Vagina (tissue), 2 donors: ENCODE results near the gene NRXN3. TPM values are rescaled to one million over a fixed set of nuclear protein-coding genes. Genes with fewer than 3 reads are reported as not detected.

Experiments used
- DNase-seq, 2 donors: peaks; one replicate each; pipeline ENCODE4 v3.0.0-alpha.2; 2017; ENCODE audit errors: extremely low spot score in 2 of 2
- H3K27ac ChIP-seq: fragments of 200-600 bp; sonication (generic); one replicate; pipeline ENCODE4 v1.5.1; 2019
- H3K27me3 ChIP-seq: fragments of 200-600 bp; sonication (generic); one replicate; pipeline ENCODE4 v1.5.1; 2019
- H3K36me3 ChIP-seq, 2 donors: fragments of 200-600 bp; sonication (generic); one replicate each; pipeline ENCODE4 v1.5.1; 2017 to 2019
- H3K4me1 ChIP-seq: fragments of 200-600 bp; sonication (generic); one replicate; pipeline ENCODE4 v1.5.1; 2019
- H3K4me3 ChIP-seq, 2 donors: fragments of 200-600 bp; sonication (generic); 1 replicate in 1 of 2; 2 replicates in 1 of 2; pipeline ENCODE4 v1.5.1; 2016 to 2019
- H3K9me3 ChIP-seq: fragments of 200-600 bp; sonication (generic); one replicate; pipeline ENCODE4 v1.5.1; 2019
- POLR2A ChIP-seq, 2 donors: fragments of 450-650 bp; IDR thresholded peaks; one replicate each; pipeline ENCODE4 v1.6.1; 2017; ENCODE audit warnings: antibody characterized with exemption in 2 of 2, mild to moderate bottlenecking in 2 of 2, moderate library complexity in 2 of 2
- POLR2AphosphoS5 ChIP-seq, 2 donors: sonication (generic); formaldehyde crosslinking; IDR thresholded peaks; one replicate each; pipeline ENCODE4 v1.9.0; 2017; ENCODE audit warnings: antibody characterized with exemption in 2 of 2, mild to moderate bottlenecking in 2 of 2, low read depth in 1 of 2; ENCODE audit not compliant: insufficient read depth in 1 of 2
- intact Hi-C: fragments of 100-400 bp; cut with DNase I; formaldehyde crosslinking; loops from one replicate; pipeline ENCODE4 v1.15.1; 2023
- total RNA-seq: library from RNA; depleted of rRNA; stranded (reverse); fragments of >200 nt; gene quantifications from one replicate; pipeline ENCODE4 v1.2.3, GENCODE V29; 2016
- TF ChIP-seq, protein P1 (sequence below), 3 experiments: fragments of 450-650 bp in 2 of 3; fragments of 200-600 bp in 1 of 3; sonication (generic) in 1 of 3; IDR thresholded peaks; one replicate each; pipeline ENCODE4 v1.5.1; 2017 to 2019; ENCODE audit warnings: antibody characterized with exemption in 3 of 3, mild to moderate bottlenecking in 2 of 3, moderate library complexity in 2 of 3

NRXN3 gene
- total RNA-seq, 1 donor from 2014 or later: 4.7 TPM

DNA sequence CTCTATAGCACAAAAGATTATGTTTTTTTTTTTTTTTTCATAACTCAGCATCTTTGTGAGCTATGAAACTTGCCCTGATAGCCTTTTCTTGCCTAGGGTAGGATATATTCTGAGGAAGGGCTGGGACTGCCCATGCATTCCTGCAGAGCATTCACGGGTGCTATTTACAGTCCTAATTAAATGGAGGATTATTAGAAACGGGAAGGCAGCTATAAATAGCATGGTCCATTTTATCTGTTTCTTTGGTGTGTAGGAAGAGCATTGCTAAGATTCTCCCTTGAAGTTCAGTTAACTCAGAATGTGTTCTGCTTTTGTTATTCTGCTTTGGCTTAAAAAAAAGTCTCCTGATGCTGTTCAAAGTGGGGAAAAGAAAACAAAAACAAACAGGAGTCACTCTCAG is 1410.2 kb downstream of the NRXN3 start:
- TF ChIP-seq POLR2A (IDR thresholded peaks at IDR 0.05) (no peak), POLR2AphosphoS5 (IDR thresholded peaks at IDR 0.05; ENCODE audit: insufficient read depth in 1 of 2, low read depth in 1 of 2) (no peak)
- TF ChIP-seq, protein P1, sequence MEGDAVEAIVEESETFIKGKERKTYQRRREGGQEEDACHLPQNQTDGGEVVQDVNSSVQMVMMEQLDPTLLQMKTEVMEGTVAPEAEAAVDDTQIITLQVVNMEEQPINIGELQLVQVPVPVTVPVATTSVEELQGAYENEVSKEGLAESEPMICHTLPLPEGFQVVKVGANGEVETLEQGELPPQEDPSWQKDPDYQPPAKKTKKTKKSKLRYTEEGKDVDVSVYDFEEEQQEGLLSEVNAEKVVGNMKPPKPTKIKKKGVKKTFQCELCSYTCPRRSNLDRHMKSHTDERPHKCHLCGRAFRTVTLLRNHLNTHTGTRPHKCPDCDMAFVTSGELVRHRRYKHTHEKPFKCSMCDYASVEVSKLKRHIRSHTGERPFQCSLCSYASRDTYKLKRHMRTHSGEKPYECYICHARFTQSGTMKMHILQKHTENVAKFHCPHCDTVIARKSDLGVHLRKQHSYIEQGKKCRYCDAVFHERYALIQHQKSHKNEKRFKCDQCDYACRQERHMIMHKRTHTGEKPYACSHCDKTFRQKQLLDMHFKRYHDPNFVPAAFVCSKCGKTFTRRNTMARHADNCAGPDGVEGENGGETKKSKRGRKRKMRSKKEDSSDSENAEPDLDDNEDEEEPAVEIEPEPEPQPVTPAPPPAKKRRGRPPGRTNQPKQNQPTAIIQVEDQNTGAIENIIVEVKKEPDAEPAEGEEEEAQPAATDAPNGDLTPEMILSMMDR (IDR thresholded peaks at IDR 0.05): no peak
- intact Hi-C loops: no loop called here

DNA sequence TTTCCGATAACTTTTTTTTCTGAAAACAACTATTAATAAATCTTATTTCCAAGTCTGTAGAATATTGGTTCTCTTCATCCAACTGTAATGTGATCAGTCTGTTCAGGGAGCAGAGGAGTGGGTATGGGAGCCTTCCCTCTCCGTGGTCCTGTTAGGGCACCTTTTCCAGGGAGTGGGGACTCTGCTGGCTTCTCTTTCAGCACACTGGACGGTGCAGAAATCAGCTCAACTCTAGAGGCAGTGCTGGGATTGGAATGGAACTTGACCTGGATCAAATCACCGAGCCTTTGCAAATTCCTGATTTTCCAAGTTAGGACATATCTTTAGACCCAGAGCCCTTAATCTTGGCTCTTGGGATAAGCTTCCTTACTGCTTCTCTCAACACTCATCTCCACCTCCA is 1410.7 kb downstream of the NRXN3 start:
- no peaks in the 10 kb centered on the region for H3K9me3 ChIP-seq
- TF ChIP-seq POLR2AphosphoS5 (IDR thresholded peaks at IDR 0.05; ENCODE audit: insufficient read depth in 1 of 2, low read depth in 1 of 2): no peak
- no peak for TF ChIP-seq POLR2A (IDR thresholded peaks at IDR 0.05)
- TF ChIP-seq, protein P1 (IDR thresholded peaks at IDR 0.05): no peak

More for the DNA sequence above, 1410.2 kb downstream of the NRXN3 start:
- Histone ChIP-seq H3K27ac (no peak overlapping the region), H3K9me3 (no peaks in the 10 kb centered on the region), H3K4me3 (no peak overlapping the region), H3K36me3 (no peaks in the 10 kb centered on the region), H3K4me1 (no peaks in the 10 kb centered on the region), H3K27me3 (no peaks in the 10 kb centered on the region)
- no peak for DNase-seq

DNA sequence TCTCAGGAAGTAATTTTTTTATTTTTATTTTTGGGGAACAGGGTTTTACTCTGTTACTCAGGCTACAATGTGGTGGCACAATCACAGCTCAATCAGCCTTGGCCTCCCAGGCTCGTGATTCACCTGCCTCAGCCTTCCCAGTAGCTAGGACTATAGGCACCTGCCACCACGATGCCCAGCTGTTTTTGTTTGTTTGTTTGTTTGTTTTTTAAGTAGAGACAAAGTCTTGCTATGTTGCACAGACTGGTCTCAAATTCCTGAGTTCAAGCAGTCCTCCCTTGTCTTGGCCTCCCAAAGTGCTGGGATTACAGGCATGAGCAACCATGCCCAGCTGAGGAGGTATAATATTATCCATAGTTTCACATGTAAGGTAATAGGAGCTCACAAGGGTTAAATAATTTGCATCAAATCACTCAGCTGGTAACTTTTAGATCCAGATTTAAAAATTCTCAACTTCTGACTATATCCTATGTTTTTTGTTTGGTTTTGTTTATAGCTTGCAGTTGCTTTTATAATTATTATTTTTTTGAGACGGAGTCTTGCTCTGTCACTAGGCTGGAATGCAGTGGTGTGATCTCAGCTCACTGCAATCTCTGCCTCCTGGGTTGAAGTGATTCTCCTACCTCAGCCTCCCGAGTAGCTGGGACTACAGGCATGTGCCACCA is 1411.9 kb downstream of the NRXN3 start:
- DNase-seq: no peak
- intact Hi-C loops: no loop called here
- TF ChIP-seq, protein P1 (IDR thresholded peaks at IDR 0.05): no peak
- TF ChIP-seq POLR2A (IDR thresholded peaks at IDR 0.05) (no peak), POLR2AphosphoS5 (IDR thresholded peaks at IDR 0.05; ENCODE audit: insufficient read depth in 1 of 2, low read depth in 1 of 2) (no peak)
- Histone ChIP-seq H3K4me3 (no peak overlapping the region), H3K4me1 (no peaks in the 10 kb centered on the region), H3K36me3 (no peaks in the 10 kb centered on the region), H3K27ac (no peak overlapping the region), H3K27me3 (no peaks in the 10 kb centered on the region), H3K9me3 (no peaks in the 10 kb centered on the region)

More for the DNA sequence above, 1410.7 kb downstream of the NRXN3 start:
- intact Hi-C loops: no loop called here
- Histone ChIP-seq H3K27ac (no peak overlapping the region), H3K36me3 (no peaks in the 10 kb centered on the region), H3K4me3 (no peak overlapping the region), H3K27me3 (no peaks in the 10 kb centered on the region), H3K4me1 (no peaks in the 10 kb centered on the region)
- no peak for DNase-seq

DNA sequence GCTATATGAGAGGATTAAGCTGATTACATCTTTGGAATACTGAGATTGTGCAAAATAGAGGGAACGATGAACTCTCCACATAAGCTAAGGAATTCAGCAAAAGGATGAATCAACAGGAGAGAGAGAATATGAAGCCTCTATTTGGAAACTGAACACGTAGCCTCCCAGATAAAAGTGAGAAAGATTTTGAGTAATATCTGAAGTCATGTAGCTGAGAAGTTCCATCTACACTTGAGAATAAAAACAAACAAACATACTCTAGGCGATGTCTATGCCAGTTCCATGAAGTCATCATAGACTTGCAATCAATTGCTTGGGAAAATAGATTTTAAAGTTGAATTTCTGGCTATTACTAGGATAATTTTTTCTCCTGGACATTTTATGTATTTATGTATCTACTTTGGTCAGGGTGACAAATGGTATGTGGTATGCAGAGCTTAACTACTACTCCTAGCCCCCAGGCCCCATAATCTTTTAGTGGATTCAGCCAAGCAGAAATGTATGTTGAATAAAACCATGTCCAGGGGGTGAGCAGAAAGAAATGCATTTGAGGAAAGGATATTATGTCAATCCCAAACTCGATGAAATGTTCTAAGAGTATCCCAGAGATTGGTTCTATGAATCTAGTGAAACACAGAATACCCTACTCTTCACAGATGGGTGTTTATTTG is 1413.7 kb downstream of the NRXN3 start:
- no peak for DNase-seq
- Histone ChIP-seq H3K4me3 (no peak overlapping the region), H3K4me1 (no peaks in the 10 kb centered on the region), H3K27ac (no peak overlapping the region), H3K36me3 (no peaks in the 10 kb centered on the region), H3K9me3 (no peaks in the 10 kb centered on the region), H3K27me3 (no peaks in the 10 kb centered on the region)
- no peak for TF ChIP-seq POLR2AphosphoS5 (IDR thresholded peaks at IDR 0.05; ENCODE audit: insufficient read depth in 1 of 2, low read depth in 1 of 2)
- no peak for TF ChIP-seq POLR2A (IDR thresholded peaks at IDR 0.05)
- TF ChIP-seq, protein P1 (IDR thresholded peaks at IDR 0.05): no peak
- intact Hi-C loops: no loop called here

DNA sequence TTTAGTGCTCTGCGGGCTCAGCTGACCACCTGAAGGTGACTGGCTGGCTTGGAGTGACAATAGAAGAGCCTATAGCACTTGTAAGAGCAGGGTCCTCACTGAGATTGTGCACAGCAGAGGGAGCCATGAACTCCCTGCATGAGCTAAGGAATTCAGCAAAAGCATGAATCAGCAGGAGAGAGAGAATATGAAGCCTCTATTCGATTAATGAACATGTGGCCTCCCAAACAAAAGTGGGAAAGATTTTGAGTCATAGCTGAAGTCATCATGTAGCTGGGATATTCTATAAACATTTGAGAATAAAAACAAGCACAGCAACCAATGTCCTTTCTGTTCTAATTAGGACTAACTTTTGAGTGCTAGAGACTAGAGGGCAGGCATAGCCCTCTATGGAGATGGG is 1414.5 kb downstream of the NRXN3 start:
- DNase-seq: no peak
- no peaks in the 10 kb centered on the region for H3K36me3 ChIP-seq
- no peaks in the 10 kb centered on the region for H3K4me1 ChIP-seq
- no peak overlapping the region for H3K27ac ChIP-seq
- H3K9me3 ChIP-seq: no peaks in the 10 kb centered on the region
- no peaks in the 10 kb centered on the region for H3K27me3 ChIP-seq
- TF ChIP-seq, protein P1 (IDR thresholded peaks at IDR 0.05): no peak
- no peak for TF ChIP-seq POLR2AphosphoS5 (IDR thresholded peaks at IDR 0.05; ENCODE audit: insufficient read depth in 1 of 2, low read depth in 1 of 2)
- no peak for TF ChIP-seq POLR2A (IDR thresholded peaks at IDR 0.05)
- intact Hi-C loops: no loop called here
- no peak overlapping the region for H3K4me3 ChIP-seq
